SK-N-SH treated with all-trans-retinoic acid at 6 μM for 48 hours (cell line): ENCODE measurements around the gene SHROOM4.

Experiments
- ATAC-seq: fragments of 200-7000 bp; cut with Tn5 transposase; 3 replicates; pipeline ENCODE4 v1.9.1; 2020; ENCODE audit warnings: mild to moderate bottlenecking, moderate library complexity
- ARNTL ChIP-seq: fragments of 450-650 bp; formaldehyde crosslinking; IDR thresholded peaks from 2 replicates; pipeline ENCODE4 v1.5.0; 2020; ENCODE audit warnings: low read depth, mild to moderate bottlenecking, moderate library complexity, borderline replicate concordance
- BACH2 ChIP-seq: fragments of 250-450 bp; sonication (Bioruptor Pico); IDR thresholded peaks from 2 replicates; pipeline ENCODE4 v1.9.0; 2021; ENCODE audit warnings: mild to moderate bottlenecking, borderline replicate concordance
- CSDC2 ChIP-seq: fragments of 250-450 bp; sonication (Bioruptor Pico); IDR thresholded peaks from 2 replicates; pipeline ENCODE4 v1.5.0; 2020; ENCODE audit warnings: mild to moderate bottlenecking, moderate library complexity
- CSRNP3 ChIP-seq: fragments of 250-450 bp; sonication (Bioruptor Pico); IDR thresholded peaks from 2 replicates; pipeline ENCODE4 v1.5.1; 2021; ENCODE audit warnings: mild to moderate bottlenecking, moderate library complexity
- ESRRG ChIP-seq: fragments of 250-450 bp; sonication (Bioruptor Pico); IDR thresholded peaks from 2 replicates; pipeline ENCODE4 v1.6.1; 2021; ENCODE audit warnings: mild to moderate bottlenecking
- GLIS3 ChIP-seq: fragments of 250-450 bp; sonication (Bioruptor Pico); IDR thresholded peaks from 2 replicates; pipeline ENCODE4 v1.5.0; 2020; ENCODE audit warnings: mild to moderate bottlenecking, moderate library complexity
- ISL1 ChIP-seq: fragments of 250-450 bp; sonication (Bioruptor Pico); IDR thresholded peaks from 2 replicates; pipeline ENCODE4 v2.1.2; 2022; ENCODE audit warnings: mild to moderate bottlenecking, moderate library complexity
- OSR1 ChIP-seq: fragments of 250-450 bp; sonication (Bioruptor Pico); IDR thresholded peaks from 2 replicates; pipeline ENCODE4 v1.8.0; 2022; ENCODE audit warnings: moderate library complexity, mild to moderate bottlenecking, inconsistent platforms
- PATZ1 ChIP-seq: fragments of 250-450 bp; sonication (Bioruptor Pico); IDR thresholded peaks from 2 replicates; pipeline ENCODE4 v1.8.0; 2020; ENCODE audit warnings: mild to moderate bottlenecking, moderate library complexity, borderline replicate concordance
- POU6F1 ChIP-seq: fragments of 250-450 bp; sonication (Bioruptor Pico); IDR thresholded peaks from 2 replicates; pipeline ENCODE4 v1.8.0; 2021; ENCODE audit warnings: low read depth, mild to moderate bottlenecking, moderate library complexity, borderline replicate concordance
- PPARA ChIP-seq: fragments of 250-450 bp; sonication (Bioruptor Pico); IDR thresholded peaks from 2 replicates; pipeline ENCODE4 v1.5.0; 2020; ENCODE audit warnings: mild to moderate bottlenecking, borderline replicate concordance
- SNAI2 ChIP-seq: fragments of 250-450 bp; sonication (Bioruptor Pico); IDR thresholded peaks from 2 replicates; pipeline ENCODE4 v1.5.0; 2020; ENCODE audit warnings: mild to moderate bottlenecking, moderate library complexity
- TCF4 ChIP-seq: fragments of 250-450 bp; sonication (Bioruptor Pico); IDR thresholded peaks from 2 replicates; pipeline ENCODE4 v1.8.0; 2021; ENCODE audit warnings: mild to moderate bottlenecking, moderate library complexity, borderline replicate concordance
- TOX ChIP-seq: fragments of 250-450 bp; sonication (Bioruptor Pico); IDR thresholded peaks from 2 replicates; pipeline ENCODE4 v1.8.0; 2021; ENCODE audit warnings: mild to moderate bottlenecking, moderate library complexity, borderline replicate concordance
- ZFP30 ChIP-seq: fragments of 450-650 bp; formaldehyde crosslinking; IDR thresholded peaks from 2 replicates; pipeline ENCODE4 v1.5.0; 2022; ENCODE audit warnings: mild to moderate bottlenecking, moderate library complexity
- ZNF565 ChIP-seq: fragments of 450-650 bp; formaldehyde crosslinking; conservative IDR thresholded peaks from 2 replicates; pipeline ENCODE4 v1.5.0; 2020; ENCODE audit warnings: low read depth, mild to moderate bottlenecking, moderate library complexity
- ZNF70 ChIP-seq: fragments of 450-650 bp; formaldehyde crosslinking; IDR thresholded peaks from 2 replicates; pipeline ENCODE4 v1.5.0; 2020; ENCODE audit warnings: mild to moderate bottlenecking, moderate library complexity
- ZNF8 ChIP-seq: fragments of 450-650 bp; formaldehyde crosslinking; IDR thresholded peaks from 2 replicates; pipeline ENCODE4 v1.5.0; 2020; ENCODE audit warnings: mild to moderate bottlenecking, moderate library complexity
- TF ChIP-seq, protein P1 (sequence below): fragments of 250-450 bp; sonication (Bioruptor Pico); IDR thresholded peaks from 2 replicates; pipeline ENCODE4 v1.5.1; 2020; ENCODE audit warnings: low read depth, mild to moderate bottlenecking, moderate library complexity

Gene SHROOM4

GRCh38 chrX:50858548-50858947 lies 44.6 kb upstream of the SHROOM4 start:
- no peak for TF ChIP-seq PATZ1 (CRISPR knock-in tag)
- no peak for TF ChIP-seq CSRNP3 (CRISPR knock-in tag)
- no peak for TF ChIP-seq POU6F1 (CRISPR knock-in tag)
- no peak for TF ChIP-seq TOX
- TF ChIP-seq GLIS3 (CRISPR knock-in tag), result no peak
- no peak for ATAC-seq

- ATAC-seq, result no peak
- TF ChIP-seq OSR1 (CRISPR knock-in tag) (no peak), POU6F1 (CRISPR knock-in tag) (no peak), ARNTL (CRISPR knock-in tag) (no peak), ZFP30 (CRISPR knock-in tag) (no peak), TOX (no peak), SNAI2 (CRISPR knock-in tag) (no peak), ZNF565 (no peak), PATZ1 (CRISPR knock-in tag) (no peak), ISL1 (no peak), ZNF70 (CRISPR knock-in tag) (no peak), CSRNP3 (CRISPR knock-in tag) (no peak), TCF4 (CRISPR knock-in tag) (no peak), ZNF8 (no peak), ESRRG (CRISPR knock-in tag) (no peak), BACH2 (CRISPR knock-in tag) (no peak), PPARA (CRISPR knock-in tag) (no peak)
- TF ChIP-seq, protein P1, sequence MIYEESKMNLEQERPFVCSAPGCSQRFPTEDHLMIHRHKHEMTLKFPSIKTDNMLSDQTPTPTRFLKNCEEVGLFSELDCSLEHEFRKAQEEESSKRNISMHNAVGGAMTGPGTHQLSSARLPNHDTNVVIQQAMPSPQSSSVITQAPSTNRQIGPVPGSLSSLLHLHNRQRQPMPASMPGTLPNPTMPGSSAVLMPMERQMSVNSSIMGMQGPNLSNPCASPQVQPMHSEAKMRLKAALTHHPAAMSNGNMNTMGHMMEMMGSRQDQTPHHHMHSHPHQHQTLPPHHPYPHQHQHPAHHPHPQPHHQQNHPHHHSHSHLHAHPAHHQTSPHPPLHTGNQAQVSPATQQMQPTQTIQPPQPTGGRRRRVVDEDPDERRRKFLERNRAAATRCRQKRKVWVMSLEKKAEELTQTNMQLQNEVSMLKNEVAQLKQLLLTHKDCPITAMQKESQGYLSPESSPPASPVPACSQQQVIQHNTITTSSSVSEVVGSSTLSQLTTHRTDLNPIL (CRISPR knock-in tag), result no peak
These were observed 39.4 kb upstream of the SHROOM4 start for GRCh38 chrX:50853399-50853798.

GRCh38 chrX:50852524-50852923 lies 38.5 kb upstream of the SHROOM4 start:
- ATAC-seq, result no peak
- TF ChIP-seq ISL1, result no peak
- TF ChIP-seq ZFP30 (CRISPR knock-in tag), result no peak
- TF ChIP-seq TOX, result no peak
- no peak for TF ChIP-seq CSDC2 (CRISPR knock-in tag)
- no peak for TF ChIP-seq SNAI2 (CRISPR knock-in tag)
- TF ChIP-seq GLIS3 (CRISPR knock-in tag), result no peak
- no peak for TF ChIP-seq PATZ1 (CRISPR knock-in tag)
- TF ChIP-seq ZNF70 (CRISPR knock-in tag), result no peak
